ENCODE data around the gene MSH4. TPM values are rescaled to one million over a fixed set of nuclear protein-coding genes. Genes with fewer than 3 reads are reported as not detected.
"Not testable (repeated sequence)": the region's sequence is repeated elsewhere in the genome, so short reads cannot be mapped to it uniquely, and the experiment has no call there.

MSH4 gene
- under 1 TPM; 0.40 to 0.46 TPM for total RNA-seq

DNA sequence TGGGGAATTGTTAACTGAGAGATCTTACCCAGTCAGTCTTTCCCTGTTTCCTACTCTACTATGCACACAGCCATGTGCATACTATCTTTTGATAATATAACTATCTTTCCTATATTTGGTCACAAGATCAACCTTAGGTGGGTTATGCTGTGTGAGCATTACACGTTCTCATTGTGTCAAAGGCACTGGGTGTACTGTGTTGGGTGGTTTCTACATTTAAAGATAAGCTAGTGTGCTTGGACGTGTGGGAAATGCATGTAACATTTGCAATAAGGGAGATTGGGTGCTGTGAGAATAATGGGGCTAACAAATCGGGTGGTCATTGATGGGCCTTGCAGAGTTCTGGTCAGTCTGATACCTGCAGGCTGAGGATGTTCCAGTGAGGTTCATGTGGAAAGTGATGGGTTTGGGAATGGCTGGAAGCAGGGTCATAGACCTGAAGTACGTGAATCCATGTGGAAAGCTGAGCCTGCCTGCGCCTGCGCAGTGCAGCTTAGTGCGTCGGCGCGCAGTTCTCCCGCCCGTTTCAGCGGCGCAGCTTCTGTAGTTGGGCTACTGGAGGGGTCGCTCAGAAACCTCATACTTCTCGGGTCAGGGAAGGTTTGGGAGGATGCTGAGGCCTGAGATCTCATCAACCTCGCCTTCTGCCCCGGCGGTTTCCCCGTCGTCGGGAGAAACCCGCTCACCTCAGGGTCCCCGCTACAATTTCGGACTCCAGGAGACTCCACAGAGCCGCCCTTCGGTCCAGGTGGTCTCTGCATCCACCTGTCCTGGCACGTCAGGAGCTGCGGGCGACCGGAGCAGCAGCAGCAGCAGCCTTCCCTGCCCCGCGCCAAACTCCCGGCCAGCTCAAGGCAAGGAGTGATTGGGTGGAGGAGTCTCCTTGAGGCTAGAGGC is at the start of gene MSH4:
TSS of gene MSH4 (plus strand) at position 507 of the 897 bp plus-strand sequence. CDS start at position 611, 104 bp downstream.
- Mint-ChIP-seq H3K27ac (no peak within 1 kb of the TSS), H3K36me3 (ENCODE audit: low read depth) (peaks cover 58% of the 10 kb centered on the region), H3K4me3 (no peak within 1 kb of the TSS), H3K4me1 (peaks cover 10% of the 10 kb centered on the region), H3K9me3 (no peaks in the 10 kb centered on the region), H3K27me3 (no peaks in the 10 kb centered on the region)
- DNase-seq = no peak
- ChIA-PET POLR2A (no interaction called here), CTCF (interaction anchor here (0.6 kb wide), 1 partner anchor 64 kb away, joined by 4 read pairs; no protein-coding TSS in a partner anchor)

DNA sequence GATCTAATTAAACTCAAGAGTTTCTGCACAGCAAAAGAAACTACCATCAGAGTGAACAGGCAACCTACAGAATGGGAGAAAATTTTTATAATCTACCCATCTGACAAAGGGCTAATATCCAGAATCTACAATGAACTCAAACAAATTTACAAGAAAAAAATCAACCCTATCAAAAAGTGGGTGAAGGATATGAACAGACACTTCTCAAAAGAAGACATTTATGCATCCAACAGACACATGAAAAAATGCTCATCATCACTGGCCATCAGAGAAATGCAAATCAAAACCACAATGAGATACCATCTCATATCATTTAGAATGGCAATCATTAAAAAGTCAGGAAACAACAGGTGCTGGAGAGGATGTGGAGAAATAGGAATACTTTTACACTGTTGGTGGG is 39.5 kb upstream of the MSH4 start:
- Mint-ChIP-seq H3K36me3 (ENCODE audit: low read depth) (peaks cover 55% of the 10 kb centered on the region), H3K9me3 (peaks cover 13% of the 10 kb centered on the region)
- H3K4me3 Mint-ChIP-seq, DNase-seq, H3K4me1 Mint-ChIP-seq, POLR2A ChIA-PET, H3K27me3 Mint-ChIP-seq, H3K27ac Mint-ChIP-seq, CTCF ChIA-PET: not testable (repeated sequence)

DNA sequence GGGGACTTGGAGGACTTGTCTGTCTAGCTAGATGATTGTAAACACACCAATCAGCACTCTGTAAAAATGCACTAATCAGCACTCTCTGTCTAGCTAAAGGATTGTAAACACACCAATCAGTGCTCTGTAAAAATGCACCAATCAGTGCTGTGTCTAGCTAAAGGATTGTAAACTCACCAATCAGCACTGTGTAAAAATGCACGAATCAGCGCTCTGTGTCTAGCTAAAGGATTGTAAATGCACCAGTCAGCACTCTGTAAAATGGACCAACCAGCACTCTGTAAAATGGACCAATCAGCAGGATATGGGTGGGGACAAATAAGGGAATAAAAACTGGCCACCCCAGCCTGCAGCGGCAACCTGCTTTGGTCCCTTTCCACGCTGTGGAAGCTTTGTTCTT is 38.1 kb upstream of the MSH4 start:
- H3K27me3 Mint-ChIP-seq, H3K27ac Mint-ChIP-seq, H3K4me1 Mint-ChIP-seq, H3K4me3 Mint-ChIP-seq, POLR2A ChIA-PET, DNase-seq: not testable (repeated sequence)
- H3K36me3 Mint-ChIP-seq (ENCODE audit: low read depth) = peaks cover 43% of the 10 kb centered on the region
- H3K9me3 Mint-ChIP-seq = peaks cover 13% of the 10 kb centered on the region
- CTCF ChIA-PET = interaction anchor here (1.1 kb wide), 1 partner anchor 15 kb away, joined by 4 read pairs; no protein-coding TSS in a partner anchor

DNA sequence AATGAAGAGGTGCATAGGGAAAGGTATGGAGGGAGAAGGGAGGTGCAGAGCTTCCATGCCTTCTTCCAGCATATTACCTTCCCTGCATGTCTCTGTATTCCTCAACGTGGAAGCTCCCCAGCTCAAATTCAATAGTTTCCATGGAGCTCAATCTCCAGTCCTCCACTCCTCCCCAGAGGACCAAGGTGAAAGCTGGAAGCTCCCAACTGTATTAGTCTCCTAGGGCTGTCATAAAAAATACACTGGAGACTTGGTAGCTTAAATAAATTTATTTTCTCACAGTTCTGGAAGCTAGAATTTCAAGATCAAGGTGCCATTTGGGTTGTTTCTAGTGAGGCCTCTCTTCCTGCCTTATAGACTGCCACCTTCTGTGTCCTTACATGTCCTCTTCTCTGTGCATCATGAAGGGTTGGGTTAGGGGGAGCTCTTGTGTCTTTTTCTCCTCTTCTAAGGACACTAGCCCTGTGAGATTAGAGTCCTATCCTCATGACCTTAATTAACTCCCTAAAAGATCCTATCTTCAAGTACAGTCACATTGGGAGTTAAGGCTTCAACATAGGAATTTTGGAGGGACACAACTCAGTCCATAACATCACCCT is 32.5 kb upstream of the MSH4 start:
- H3K36me3 Mint-ChIP-seq (ENCODE audit: low read depth) = peaks cover 7% of the 10 kb centered on the region
- DNase-seq = no peak
- no peaks in the 10 kb centered on the region for H3K4me1 Mint-ChIP-seq
- POLR2A ChIA-PET = no interaction called here
- no peak overlapping the region for H3K27ac Mint-ChIP-seq
- no peaks in the 10 kb centered on the region for H3K9me3 Mint-ChIP-seq
- H3K27me3 Mint-ChIP-seq = no peaks in the 10 kb centered on the region
- CTCF ChIA-PET = interaction anchor here (0.8 to 1.2 kb wide), 2 partner anchors 9 kb away, joined by 3 read pairs; no protein-coding TSS in a partner anchor
- H3K4me3 Mint-ChIP-seq = no peak overlapping the region

DNA sequence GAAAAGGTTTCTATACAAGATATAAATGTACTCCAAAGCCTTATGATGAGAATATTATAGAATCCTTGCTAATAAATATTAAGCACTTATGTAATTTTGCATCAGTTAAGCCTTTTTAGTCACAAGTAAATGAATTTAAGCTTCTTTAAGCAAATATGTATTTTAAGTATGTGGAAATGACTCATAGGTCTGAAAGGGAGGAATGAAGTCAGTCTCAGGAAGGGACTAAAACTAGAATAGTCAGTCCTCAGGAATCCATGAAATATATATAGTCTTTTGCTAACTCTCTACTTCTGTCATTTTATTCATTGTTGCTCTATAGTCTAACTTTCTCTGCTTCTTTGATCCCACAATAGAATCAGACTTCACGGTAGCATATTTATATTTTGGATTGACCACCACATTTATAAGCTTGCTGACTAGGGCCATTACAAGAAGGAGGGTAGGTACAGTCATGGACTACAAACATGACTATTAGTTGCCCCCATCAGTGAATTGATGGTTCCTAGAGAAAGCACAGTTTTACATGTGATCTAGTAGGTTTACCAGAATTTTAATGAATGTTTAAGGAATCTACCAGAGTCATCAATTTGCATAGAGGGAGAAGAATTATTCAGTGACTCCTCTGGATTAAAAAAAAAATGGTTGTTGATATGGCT is 30.9 kb upstream of the MSH4 start:
- ChIA-PET POLR2A (no interaction called here), CTCF (interaction anchor here (1.7 kb wide), 1 partner anchor 20 kb away, joined by 3 read pairs; no protein-coding TSS in a partner anchor)
- peaks cover 5% of the 10 kb centered on the region for H3K36me3 Mint-ChIP-seq (ENCODE audit: low read depth)
- no peaks in the 10 kb centered on the region for H3K4me1 Mint-ChIP-seq
- H3K4me3 Mint-ChIP-seq = no peak overlapping the region
- no peaks in the 10 kb centered on the region for H3K27me3 Mint-ChIP-seq
- DNase-seq = no peak
- no peak overlapping the region for H3K27ac Mint-ChIP-seq
- H3K9me3 Mint-ChIP-seq = no peaks in the 10 kb centered on the region

DNA sequence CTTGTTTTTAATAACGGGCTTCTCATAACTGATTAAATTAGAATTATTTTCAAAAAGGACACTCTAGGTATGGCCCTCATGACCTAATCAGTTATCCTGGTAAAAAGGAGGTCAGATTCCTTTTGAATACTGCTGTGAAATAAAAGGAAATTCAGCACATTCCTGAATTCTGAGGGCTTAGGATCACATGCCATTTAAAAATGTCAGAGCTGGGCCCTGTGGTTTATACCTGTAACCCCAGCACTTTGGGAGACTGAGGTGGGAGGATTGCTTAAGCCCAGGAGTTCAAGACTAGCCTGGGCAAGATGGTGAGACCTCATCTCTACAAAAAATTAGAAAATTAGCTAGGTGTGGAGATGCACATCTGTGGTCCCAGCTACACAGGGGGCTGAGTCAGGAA is 28.7 kb upstream of the MSH4 start:
- no peaks in the 10 kb centered on the region for H3K27me3 Mint-ChIP-seq
- H3K9me3 Mint-ChIP-seq = no peaks in the 10 kb centered on the region
- H3K4me3 Mint-ChIP-seq = no peak overlapping the region
- ChIA-PET CTCF (interaction anchor here (1.0 kb wide), 1 partner anchor 17 kb away, joined by 3 read pairs; no protein-coding TSS in a partner anchor), POLR2A (no interaction called here)
- peaks cover 2% of the 10 kb centered on the region for H3K36me3 Mint-ChIP-seq (ENCODE audit: low read depth)
- DNase-seq = no peak
- H3K4me1 Mint-ChIP-seq = no peaks in the 10 kb centered on the region
- no peak overlapping the region for H3K27ac Mint-ChIP-seq

DNA sequence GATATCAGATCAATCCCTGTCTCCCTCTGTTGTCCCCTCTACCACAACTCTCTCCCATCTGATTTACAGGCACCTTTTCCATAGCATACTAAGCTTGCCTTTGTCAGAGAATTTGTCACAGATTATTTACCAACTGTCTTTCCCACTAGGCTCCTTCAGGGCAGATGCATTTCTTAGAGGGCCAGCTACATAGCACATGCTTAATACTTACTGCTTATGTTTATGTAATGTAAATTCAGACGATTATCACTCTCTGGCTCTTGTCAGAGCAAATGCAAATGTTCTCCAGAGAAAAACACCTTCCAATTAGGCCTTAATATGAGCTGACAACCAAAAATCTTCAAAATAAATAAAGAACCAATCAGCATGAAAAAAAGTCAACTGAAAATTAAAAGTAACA is 25.9 kb upstream of the MSH4 start:
- no peaks in the 10 kb centered on the region for H3K9me3 Mint-ChIP-seq
- H3K4me1 Mint-ChIP-seq = peaks cover 2% of the 10 kb centered on the region
- no peak for DNase-seq
- ChIA-PET CTCF (no interaction called here), POLR2A (no interaction called here)
- H3K27ac Mint-ChIP-seq = no peak overlapping the region
- H3K27me3 Mint-ChIP-seq = peaks cover 2% of the 10 kb centered on the region
- no peaks in the 10 kb centered on the region for H3K36me3 Mint-ChIP-seq (ENCODE audit: low read depth)
- no peak overlapping the region for H3K4me3 Mint-ChIP-seq

DNA sequence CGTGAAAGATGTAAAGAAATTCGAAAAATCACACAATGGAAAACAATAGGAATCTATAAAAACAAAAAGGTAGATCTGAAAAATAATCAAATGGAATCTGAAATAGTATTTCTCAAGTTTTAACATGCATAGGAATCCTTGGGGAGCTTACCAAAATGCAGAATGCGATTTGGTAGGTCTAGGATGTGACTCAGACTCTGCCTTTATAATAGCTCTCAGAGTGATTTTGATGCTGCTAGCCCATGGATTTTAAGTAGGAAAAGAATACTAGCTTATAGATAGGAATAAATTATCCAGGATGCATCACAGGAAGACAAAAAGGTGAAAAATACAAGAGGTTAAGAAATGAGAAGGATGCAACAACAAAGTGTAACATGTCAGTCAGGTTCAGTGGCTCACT is 24.7 kb upstream of the MSH4 start:
- Mint-ChIP-seq H3K4me3 (no peak overlapping the region), H3K27me3 (peaks cover 2% of the 10 kb centered on the region), H3K9me3 (no peaks in the 10 kb centered on the region), H3K36me3 (ENCODE audit: low read depth) (no peaks in the 10 kb centered on the region), H3K27ac (no peak overlapping the region), H3K4me1 (peaks cover 2% of the 10 kb centered on the region)
- ChIA-PET POLR2A (no interaction called here), CTCF (no interaction called here)
- DNase-seq = no peak

DNA sequence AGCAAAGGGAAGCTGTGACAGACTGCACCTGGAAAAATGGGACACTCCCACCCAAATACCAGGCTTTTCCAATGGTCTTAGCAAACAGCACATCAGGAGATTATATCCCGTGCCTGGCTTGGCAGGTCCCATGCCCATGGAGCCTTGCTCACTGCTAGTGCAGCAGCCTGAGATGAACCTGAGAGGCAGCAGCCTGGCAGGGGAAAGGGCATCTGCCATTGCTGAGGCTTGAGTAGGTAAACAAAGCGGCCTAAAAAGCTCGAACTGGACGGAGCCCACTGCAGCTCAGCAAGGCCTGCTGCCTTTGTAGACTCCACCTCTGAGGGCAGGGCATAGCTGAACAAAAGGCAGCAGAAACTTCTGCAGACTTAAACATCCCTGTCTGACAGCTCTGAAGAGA is 18.9 kb upstream of the MSH4 start:
- CTCF ChIA-PET = interaction anchor here (0.6 kb wide), 1 partner anchor 61 kb away, joined by 3 read pairs; no protein-coding TSS in a partner anchor
- H3K4me3 Mint-ChIP-seq; H3K36me3 Mint-ChIP-seq (ENCODE audit: low read depth); H3K27ac Mint-ChIP-seq; H3K9me3 Mint-ChIP-seq; POLR2A ChIA-PET; DNase-seq; H3K4me1 Mint-ChIP-seq: not testable (repeated sequence)
- H3K27me3 Mint-ChIP-seq = peaks cover 22% of the 10 kb centered on the region

DNA sequence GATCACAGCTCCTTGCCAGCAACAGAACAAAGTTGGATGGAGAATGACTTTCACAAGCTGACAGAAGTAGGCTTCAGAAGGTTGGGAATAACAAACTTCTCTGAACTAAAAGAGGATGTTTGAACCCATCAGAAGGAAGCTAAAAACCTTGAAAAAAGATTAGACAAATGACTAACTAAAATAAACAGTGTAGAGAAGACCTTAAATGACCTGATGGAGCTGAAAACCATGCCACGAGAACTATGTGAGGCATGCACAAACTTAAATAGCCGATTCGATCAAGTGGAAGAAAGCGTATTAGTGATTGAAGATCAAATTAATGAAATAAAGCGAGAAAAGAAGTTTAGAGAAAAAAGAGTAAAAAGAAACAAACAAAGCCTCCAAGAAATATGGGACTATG is 18.0 kb upstream of the MSH4 start:
- peaks cover 25% of the 10 kb centered on the region for H3K27me3 Mint-ChIP-seq
- DNase-seq; H3K27ac Mint-ChIP-seq; H3K4me3 Mint-ChIP-seq; H3K9me3 Mint-ChIP-seq; H3K36me3 Mint-ChIP-seq (ENCODE audit: low read depth); POLR2A ChIA-PET; H3K4me1 Mint-ChIP-seq: not testable (repeated sequence)
- CTCF ChIA-PET = interaction anchor here (0.9 kb wide), 1 partner anchor 23 kb away, joined by 3 read pairs; no protein-coding TSS in a partner anchor

DNA sequence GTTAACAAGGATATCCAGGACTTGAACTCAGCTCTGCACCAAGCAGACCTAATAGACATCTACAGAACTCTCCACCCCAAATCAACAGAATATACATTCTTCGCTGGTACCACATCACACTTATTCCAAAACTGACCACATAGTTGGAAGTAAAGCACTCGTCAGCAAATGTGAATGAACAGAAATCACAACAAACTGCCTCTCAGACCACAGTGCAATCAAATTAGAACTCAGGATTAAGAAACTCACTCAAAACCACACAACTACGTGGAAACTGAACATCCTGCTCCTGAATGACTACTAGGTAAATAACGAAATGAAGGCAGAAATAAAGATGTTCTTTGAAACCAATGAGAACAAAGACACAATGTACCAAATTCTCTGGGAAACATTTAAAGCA is 16.5 kb upstream of the MSH4 start:
- H3K4me1 Mint-ChIP-seq; POLR2A ChIA-PET; H3K27ac Mint-ChIP-seq; H3K36me3 Mint-ChIP-seq (ENCODE audit: low read depth); H3K9me3 Mint-ChIP-seq; CTCF ChIA-PET; H3K4me3 Mint-ChIP-seq; DNase-seq: not testable (repeated sequence)
- peaks cover 23% of the 10 kb centered on the region for H3K27me3 Mint-ChIP-seq

DNA sequence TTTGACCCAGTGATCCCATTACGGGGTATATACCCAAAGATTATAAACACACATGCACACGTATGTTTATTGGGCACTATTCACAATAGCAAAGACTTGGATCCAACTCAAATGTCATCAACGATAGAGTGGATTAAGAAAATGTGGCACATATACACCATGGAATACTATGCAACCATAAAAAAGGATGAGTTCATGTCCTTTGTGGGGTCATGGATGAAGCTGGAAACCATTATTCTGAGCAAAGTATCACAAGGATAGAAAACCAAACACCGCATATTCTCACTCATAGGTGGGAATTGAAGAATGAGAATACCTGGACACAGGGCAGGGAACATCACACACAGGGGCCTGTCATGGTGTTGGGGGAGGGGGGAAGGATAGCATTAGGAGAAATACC is 12.8 kb upstream of the MSH4 start:
- Mint-ChIP-seq H3K36me3 (ENCODE audit: low read depth) (peaks cover 23% of the 10 kb centered on the region), H3K27ac (peak overlapping the region; percentile 58), H3K27me3 (peaks cover 18% of the 10 kb centered on the region), H3K4me1 (peaks cover 21% of the 10 kb centered on the region), H3K4me3 (peak overlapping the region; percentile 38)
- DNase-seq, POLR2A ChIA-PET, CTCF ChIA-PET, H3K9me3 Mint-ChIP-seq: not testable (repeated sequence)

Data from activated CD4-positive, alpha-beta T cell treated with anti-CD3 and anti-CD28 coated beads, Interleukin-2, amount 10 ng/mL, durations not matched to agents 7 days and 5 days (primary cell).